ENCODE data around the gene TSSK2. TPM values are rescaled to one million over a fixed set of nuclear protein-coding genes. Genes with fewer than 3 reads are reported as not detected.

The TSSK2 gene
- total and polyA plus RNA-seq, 2 experiments from 2014 or later = not detected

DNA sequence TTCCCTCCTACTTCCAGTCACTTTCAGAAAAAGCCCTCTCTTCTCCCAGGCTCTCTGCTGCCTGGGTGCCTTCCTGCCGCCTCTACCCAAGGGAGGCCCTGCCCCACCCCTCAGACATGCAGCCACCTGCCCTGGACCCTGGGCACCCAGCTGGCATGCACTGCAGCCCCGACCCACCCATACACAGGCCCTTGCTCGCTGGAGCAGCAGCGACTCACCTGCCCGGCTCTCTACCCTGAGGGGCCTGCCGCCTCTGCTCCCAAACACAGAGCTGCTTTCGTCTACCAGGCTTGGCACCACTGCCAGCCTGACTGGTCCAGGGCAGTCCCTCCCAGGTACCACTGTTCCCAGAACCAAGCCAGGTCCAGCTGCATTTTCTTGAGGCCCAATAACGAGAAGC, 1.2 kb upstream of the TSSK2 start:
- H3F3A ChIP-seq (replicated peaks; ENCODE audit: low read depth) = no peaks in the 10 kb centered on the region
- H3K36me3 Mint-ChIP-seq (ENCODE audit: low read depth) = peaks cover 19% of the 10 kb centered on the region; the same call in 2 of the 3 replicates
- H3K4me2 ChIP-seq = no peak overlapping the region
- peaks cover 12% of the 10 kb centered on the region for H3K27me3 Mint-ChIP-seq (ENCODE audit: insufficient read depth, low read depth, poor library complexity)
- no peaks in the 10 kb centered on the region for H3K79me2 ChIP-seq (replicated peaks; ENCODE audit: insufficient read depth)
- TF ChIP-seq ZNF331 (CRISPR knock-in tag; IDR thresholded peaks at IDR 0.05; ENCODE audit: low read depth) (no peak), JUNB (IDR thresholded peaks at IDR 0.05; ENCODE audit: unreplicated experiment) (no peak), POLR2AphosphoS5 (IDR thresholded peaks at IDR 0.05; ENCODE audit: low read depth) (no peak), ZNF114 (CRISPR knock-in tag; IDR thresholded peaks at IDR 0.05) (no peak), STAT1 (IDR thresholded peaks at IDR 0.05; ENCODE audit: unreplicated experiment) (no peak), CREB1 (CRISPR knock-in tag; IDR thresholded peaks at IDR 0.05; ENCODE audit: low read depth) (no peak), NANOG (IDR thresholded peaks at IDR 0.05; ENCODE audit: borderline replicate concordance) (no peak), EZH2 (IDR thresholded peaks at IDR 0.05; ENCODE audit: low read depth, unreplicated experiment) (no peak), EZH2phosphoT487 (IDR thresholded peaks at IDR 0.05; ENCODE audit: unreplicated experiment) (no peak)
- TF ChIP-seq, protein P1, sequence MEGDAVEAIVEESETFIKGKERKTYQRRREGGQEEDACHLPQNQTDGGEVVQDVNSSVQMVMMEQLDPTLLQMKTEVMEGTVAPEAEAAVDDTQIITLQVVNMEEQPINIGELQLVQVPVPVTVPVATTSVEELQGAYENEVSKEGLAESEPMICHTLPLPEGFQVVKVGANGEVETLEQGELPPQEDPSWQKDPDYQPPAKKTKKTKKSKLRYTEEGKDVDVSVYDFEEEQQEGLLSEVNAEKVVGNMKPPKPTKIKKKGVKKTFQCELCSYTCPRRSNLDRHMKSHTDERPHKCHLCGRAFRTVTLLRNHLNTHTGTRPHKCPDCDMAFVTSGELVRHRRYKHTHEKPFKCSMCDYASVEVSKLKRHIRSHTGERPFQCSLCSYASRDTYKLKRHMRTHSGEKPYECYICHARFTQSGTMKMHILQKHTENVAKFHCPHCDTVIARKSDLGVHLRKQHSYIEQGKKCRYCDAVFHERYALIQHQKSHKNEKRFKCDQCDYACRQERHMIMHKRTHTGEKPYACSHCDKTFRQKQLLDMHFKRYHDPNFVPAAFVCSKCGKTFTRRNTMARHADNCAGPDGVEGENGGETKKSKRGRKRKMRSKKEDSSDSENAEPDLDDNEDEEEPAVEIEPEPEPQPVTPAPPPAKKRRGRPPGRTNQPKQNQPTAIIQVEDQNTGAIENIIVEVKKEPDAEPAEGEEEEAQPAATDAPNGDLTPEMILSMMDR (conservative IDR thresholded peaks at IDR 0.05; ENCODE audit: low read depth in 2 of 2) = no peak
- TF ChIP-seq, protein P2, sequence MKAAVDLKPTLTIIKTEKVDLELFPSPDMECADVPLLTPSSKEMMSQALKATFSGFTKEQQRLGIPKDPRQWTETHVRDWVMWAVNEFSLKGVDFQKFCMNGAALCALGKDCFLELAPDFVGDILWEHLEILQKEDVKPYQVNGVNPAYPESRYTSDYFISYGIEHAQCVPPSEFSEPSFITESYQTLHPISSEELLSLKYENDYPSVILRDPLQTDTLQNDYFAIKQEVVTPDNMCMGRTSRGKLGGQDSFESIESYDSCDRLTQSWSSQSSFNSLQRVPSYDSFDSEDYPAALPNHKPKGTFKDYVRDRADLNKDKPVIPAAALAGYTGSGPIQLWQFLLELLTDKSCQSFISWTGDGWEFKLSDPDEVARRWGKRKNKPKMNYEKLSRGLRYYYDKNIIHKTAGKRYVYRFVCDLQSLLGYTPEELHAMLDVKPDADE (IDR thresholded peaks at IDR 0.05) = no peak
- TF ChIP-seq, protein P3, sequence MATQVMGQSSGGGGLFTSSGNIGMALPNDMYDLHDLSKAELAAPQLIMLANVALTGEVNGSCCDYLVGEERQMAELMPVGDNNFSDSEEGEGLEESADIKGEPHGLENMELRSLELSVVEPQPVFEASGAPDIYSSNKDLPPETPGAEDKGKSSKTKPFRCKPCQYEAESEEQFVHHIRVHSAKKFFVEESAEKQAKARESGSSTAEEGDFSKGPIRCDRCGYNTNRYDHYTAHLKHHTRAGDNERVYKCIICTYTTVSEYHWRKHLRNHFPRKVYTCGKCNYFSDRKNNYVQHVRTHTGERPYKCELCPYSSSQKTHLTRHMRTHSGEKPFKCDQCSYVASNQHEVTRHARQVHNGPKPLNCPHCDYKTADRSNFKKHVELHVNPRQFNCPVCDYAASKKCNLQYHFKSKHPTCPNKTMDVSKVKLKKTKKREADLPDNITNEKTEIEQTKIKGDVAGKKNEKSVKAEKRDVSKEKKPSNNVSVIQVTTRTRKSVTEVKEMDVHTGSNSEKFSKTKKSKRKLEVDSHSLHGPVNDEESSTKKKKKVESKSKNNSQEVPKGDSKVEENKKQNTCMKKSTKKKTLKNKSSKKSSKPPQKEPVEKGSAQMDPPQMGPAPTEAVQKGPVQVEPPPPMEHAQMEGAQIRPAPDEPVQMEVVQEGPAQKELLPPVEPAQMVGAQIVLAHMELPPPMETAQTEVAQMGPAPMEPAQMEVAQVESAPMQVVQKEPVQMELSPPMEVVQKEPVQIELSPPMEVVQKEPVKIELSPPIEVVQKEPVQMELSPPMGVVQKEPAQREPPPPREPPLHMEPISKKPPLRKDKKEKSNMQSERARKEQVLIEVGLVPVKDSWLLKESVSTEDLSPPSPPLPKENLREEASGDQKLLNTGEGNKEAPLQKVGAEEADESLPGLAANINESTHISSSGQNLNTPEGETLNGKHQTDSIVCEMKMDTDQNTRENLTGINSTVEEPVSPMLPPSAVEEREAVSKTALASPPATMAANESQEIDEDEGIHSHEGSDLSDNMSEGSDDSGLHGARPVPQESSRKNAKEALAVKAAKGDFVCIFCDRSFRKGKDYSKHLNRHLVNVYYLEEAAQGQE (IDR thresholded peaks at IDR 0.05; ENCODE audit: unreplicated experiment) = no peak
- TF ChIP-seq, protein P4, sequence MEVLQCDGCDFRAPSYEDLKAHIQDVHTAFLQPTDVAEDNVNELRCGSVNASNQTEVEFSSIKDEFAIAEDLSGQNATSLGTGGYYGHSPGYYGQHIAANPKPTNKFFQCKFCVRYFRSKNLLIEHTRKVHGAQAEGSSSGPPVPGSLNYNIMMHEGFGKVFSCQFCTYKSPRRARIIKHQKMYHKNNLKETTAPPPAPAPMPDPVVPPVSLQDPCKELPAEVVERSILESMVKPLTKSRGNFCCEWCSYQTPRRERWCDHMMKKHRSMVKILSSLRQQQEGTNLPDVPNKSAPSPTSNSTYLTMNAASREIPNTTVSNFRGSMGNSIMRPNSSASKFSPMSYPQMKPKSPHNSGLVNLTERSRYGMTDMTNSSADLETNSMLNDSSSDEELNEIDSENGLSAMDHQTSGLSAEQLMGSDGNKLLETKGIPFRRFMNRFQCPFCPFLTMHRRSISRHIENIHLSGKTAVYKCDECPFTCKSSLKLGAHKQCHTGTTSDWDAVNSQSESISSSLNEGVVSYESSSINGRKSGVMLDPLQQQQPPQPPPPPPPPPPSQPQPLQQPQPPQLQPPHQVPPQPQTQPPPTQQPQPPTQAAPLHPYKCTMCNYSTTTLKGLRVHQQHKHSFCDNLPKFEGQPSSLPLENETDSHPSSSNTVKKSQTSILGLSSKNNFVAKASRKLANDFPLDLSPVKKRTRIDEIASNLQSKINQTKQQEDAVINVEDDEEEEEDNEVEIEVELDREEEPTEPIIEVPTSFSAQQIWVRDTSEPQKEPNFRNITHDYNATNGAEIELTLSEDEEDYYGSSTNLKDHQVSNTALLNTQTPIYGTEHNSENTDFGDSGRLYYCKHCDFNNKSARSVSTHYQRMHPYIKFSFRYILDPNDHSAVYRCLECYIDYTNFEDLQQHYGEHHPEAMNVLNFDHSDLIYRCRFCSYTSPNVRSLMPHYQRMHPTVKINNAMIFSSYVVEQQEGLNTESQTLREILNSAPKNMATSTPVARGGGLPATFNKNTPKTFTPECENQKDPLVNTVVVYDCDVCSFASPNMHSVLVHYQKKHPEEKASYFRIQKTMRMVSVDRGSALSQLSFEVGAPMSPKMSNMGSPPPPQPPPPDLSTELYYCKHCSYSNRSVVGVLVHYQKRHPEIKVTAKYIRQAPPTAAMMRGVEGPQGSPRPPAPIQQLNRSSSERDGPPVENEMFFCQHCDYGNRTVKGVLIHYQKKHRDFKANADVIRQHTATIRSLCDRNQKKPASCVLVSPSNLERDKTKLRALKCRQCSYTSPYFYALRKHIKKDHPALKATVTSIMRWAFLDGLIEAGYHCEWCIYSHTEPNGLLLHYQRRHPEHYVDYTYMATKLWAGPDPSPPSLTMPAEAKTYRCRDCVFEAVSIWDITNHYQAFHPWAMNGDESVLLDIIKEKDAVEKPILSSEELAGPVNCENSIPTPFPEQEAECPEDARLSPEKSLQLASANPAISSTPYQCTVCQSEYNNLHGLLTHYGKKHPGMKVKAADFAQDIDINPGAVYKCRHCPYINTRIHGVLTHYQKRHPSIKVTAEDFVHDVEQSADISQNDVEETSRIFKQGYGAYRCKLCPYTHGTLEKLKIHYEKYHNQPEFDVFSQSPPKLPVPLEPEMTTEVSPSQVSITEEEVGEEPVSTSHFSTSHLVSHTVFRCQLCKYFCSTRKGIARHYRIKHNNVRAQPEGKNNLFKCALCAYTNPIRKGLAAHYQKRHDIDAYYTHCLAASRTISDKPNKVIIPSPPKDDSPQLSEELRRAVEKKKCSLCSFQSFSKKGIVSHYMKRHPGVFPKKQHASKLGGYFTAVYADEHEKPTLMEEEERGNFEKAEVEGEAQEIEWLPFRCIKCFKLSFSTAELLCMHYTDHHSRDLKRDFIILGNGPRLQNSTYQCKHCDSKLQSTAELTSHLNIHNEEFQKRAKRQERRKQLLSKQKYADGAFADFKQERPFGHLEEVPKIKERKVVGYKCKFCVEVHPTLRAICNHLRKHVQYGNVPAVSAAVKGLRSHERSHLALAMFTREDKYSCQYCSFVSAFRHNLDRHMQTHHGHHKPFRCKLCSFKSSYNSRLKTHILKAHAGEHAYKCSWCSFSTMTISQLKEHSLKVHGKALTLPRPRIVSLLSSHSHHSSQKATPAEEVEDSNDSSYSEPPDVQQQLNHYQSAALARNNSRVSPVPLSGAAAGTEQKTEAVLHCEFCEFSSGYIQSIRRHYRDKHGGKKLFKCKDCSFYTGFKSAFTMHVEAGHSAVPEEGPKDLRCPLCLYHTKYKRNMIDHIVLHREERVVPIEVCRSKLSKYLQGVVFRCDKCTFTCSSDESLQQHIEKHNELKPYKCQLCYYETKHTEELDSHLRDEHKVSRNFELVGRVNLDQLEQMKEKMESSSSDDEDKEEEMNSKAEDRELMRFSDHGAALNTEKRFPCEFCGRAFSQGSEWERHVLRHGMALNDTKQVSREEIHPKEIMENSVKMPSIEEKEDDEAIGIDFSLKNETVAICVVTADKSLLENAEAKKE (CRISPR knock-in tag; IDR thresholded peaks at IDR 0.05) = no peak
- H3K9me2 ChIP-seq (ENCODE audit: insufficient read depth) = no peaks in the 10 kb centered on the region
- no peak overlapping the region for H3K4me3 ChIP-seq
- H2AFZ ChIP-seq = no peak overlapping the region
- H3K4me1 ChIP-seq (ENCODE audit: insufficient read depth) = no peaks in the 10 kb centered on the region
- ATAC-seq = no peak
- H3K4me3 Mint-ChIP-seq = no peak overlapping the region
- no peaks in the 10 kb centered on the region for H4K20me1 ChIP-seq (replicated peaks; ENCODE audit: insufficient read depth)
- H3K27ac Mint-ChIP-seq = no peak overlapping the region
- H3K36me3 ChIP-seq (ENCODE audit: insufficient read depth) = no peaks in the 10 kb centered on the region
- no peaks in the 10 kb centered on the region for H3K27me3 ChIP-seq (ENCODE audit: insufficient read depth)
- H3K27ac ChIP-seq (ENCODE audit: low read depth) = no peak overlapping the region
- DNase-seq (ENCODE audit: low spot score) = no peak
- no peaks in the 10 kb centered on the region for H3K9me3 Mint-ChIP-seq
- H3K4me1 Mint-ChIP-seq = peaks cover 7% of the 10 kb centered on the region; the same call in 1 of the 3 replicates

Data from GM23338 (cell line).